Motor neuron (in vitro differentiated cells): ENCODE measurements around the gene NAV2. TPM values are rescaled to one million over a fixed set of nuclear protein-coding genes. Genes with fewer than 3 reads are reported as not detected.

Experiments used
- ATAC-seq, 8 experiments: fragments of 200-7000 bp; cut with Tn5 transposase; replicated peaks in 6 of 8; 2 replicates each; pipeline ENCODE4 v1.8.0; 2021; ENCODE audit warnings: mild to moderate bottlenecking in 8 of 8, moderate library complexity in 8 of 8
- H3K27ac ChIP-seq, 2 donors: fragments of 250-450 bp; sonication (Bioruptor Pico); 2 replicates each; pipeline ENCODE4 v1.9.0; 2021; ENCODE audit warnings: antibody characterized with exemption in 2 of 2, mild to moderate bottlenecking in 2 of 2, moderate library complexity in 1 of 2
- H3K4me1 ChIP-seq, 2 donors: fragments of 250-450 bp; sonication (Bioruptor Pico); replicated peaks in 1 of 2; 2 replicates each; pipeline ENCODE4 v1.6.1; 2021; ENCODE audit warnings: antibody characterized with exemption in 2 of 2, mild to moderate bottlenecking in 2 of 2, moderate library complexity in 1 of 2
- H3K4me3 ChIP-seq, 5 donors: fragments of 250-450 bp; sonication (Bioruptor Pico); 2 replicates each; pipeline ENCODE4 v1.9.0; 2021; ENCODE audit warnings: antibody characterized with exemption in 5 of 5, mild to moderate bottlenecking in 5 of 5, moderate library complexity in 4 of 5
- WGBS, 10 experiments: fragments of 450-650 bp; shearing (Covaris generic); methylation state at CpG; one replicate each; pipeline ENCODE4 v1.0.0; 2022; 5-methylcytosine and 5-hydroxymethylcytosine counted together
- in situ Hi-C, 9 experiments: fragments of 400-800 bp; cut with MboI; loops; one replicate each; pipeline ENCODE4 v1.15.0; 2021; ENCODE audit warnings: low sequenced_read_pairs in 9 of 9, low pct_unique_long_range_greater_than_20kb in 2 of 9; ENCODE audit not compliant: unreplicated experiment in 9 of 9
- total RNA-seq, 8 experiments: library from RNA; unstranded; fragments of 300-600 nt; gene quantifications; 2 replicates each; pipeline versions ENCODE4 v1.2.3 to v1.2.4, GENCODE V29; 2022

Gene NAV2
- total RNA-seq, 8 experiments from 2014 or later, result 0.54 to 23.0 (median 8.1) TPM

- no peak overlapping the region for H3K4me3 ChIP-seq
- in situ Hi-C loops, result no loop called here
- no peak for ATAC-seq
- H3K27ac ChIP-seq, result no peak overlapping the region
- no peaks in the 10 kb centered on the region for H3K4me1 ChIP-seq
- 69 to 100% (median 93%) methylated on average over 2 to 9 of the region's 10 CpGs; no CpG with 5 or more reads in 1 of the 10 experiments for WGBS, 10 experiments
These were observed 378.2 kb downstream of the NAV2 start for GRCh38 chr11:20090654-20091374.

DNA sequence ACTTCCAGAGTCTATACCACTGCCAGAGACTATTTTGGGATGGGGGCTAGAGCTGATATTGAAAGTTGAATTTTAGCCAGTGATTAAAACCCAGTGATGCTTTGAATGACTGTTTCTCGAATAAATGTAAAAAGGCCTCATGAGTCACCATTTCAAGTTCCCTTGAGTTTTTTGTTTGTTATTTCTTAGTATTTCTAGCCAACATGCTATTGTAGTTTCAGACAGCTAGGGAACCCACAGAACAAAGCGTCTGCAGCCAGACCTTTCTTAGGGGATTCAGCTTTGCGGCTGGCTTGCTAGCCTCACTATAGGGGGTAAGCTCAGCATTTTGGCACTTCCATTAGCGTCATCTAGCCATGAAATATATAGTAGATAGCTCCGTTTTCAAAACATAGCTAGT, 381.1 kb downstream of the NAV2 start:
- no peak for ATAC-seq
- in situ Hi-C loops, result no loop called here
- Histone ChIP-seq H3K4me3 (no peak overlapping the region), H3K27ac (no peak overlapping the region), H3K4me1 (no peaks in the 10 kb centered on the region)
- 33 to 94% (median 81%) methylated on average over 1 to 5 of the region's 5 CpGs; no CpG with 5 or more reads in 1 of the 10 experiments for WGBS, 10 experiments

DNA sequence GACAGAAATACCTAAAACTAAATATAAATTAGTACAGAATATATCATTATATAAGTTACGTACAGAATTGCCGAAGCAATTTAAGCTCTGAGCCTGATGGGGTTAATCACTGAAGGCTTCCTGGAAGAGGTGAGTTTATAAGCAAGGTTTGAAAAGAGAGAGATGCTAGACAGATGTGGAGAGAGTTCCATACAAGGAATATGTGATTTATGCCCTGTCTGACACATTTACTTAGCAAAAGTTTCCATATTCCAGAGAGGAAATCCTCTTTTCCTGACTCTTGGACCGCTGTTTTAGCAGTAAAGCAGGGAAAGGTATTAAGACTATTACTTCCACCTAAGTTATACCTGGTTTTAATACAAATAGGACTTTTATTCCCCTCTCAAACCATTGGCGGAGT, 382.6 kb downstream of the NAV2 start:
- no peak for ATAC-seq
- Histone ChIP-seq H3K4me3 (no peak overlapping the region), H3K27ac (no peak overlapping the region), H3K4me1 (no peaks in the 10 kb centered on the region)
- in situ Hi-C loops, result no loop called here
- WGBS, 10 experiments, result 81 to 100% (median 91%) methylated on average over 3 to 4 of the region's 4 CpGs; no CpG with 5 or more reads in 2 of the 10 experiments

- H3K4me3 ChIP-seq, result no peak overlapping the region
- 5 to 94% (median 72%) methylated on average over 2 to 13 of the region's 13 CpGs for WGBS, 10 experiments
- peak overlapping the region in 1 of 2 donors; percentile 7 for H3K27ac ChIP-seq
- no peaks in the 10 kb centered on the region for H3K4me1 ChIP-seq
- peak in 5 of 8 experiments; percentile 89 to 94 (median 91) for ATAC-seq
- in situ Hi-C loops, result no loop called here
These were observed 384.9 kb downstream of the NAV2 start for GRCh38 chr11:20097319-20098221.

DNA sequence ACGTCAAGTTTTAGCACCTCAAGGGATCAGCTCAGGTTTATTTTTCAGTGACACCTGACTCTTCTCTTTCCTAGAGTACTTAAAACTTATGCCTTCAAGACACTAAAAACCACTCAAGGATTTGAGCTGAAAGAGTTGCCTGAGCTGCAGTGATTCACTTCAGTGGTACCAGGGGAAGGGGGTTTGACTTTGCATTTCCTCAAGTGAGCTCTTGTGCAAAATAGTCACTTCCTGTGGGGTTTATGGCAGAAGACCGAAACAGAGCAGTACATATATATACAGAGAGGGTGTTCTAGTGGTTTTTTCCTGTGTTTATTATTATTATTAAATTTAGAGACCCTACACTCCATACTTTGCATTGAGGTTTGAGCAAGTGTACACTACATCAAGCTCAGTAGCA, 386.9 kb downstream of the NAV2 start:
- WGBS, 10 experiments, result 83 to 100% (median 100%) methylated on average over 1 to 2 of the region's 2 CpGs; no CpG with 5 or more reads in 3 of the 10 experiments
- Histone ChIP-seq H3K27ac (no peak overlapping the region), H3K4me3 (no peak overlapping the region), H3K4me1 (no peaks in the 10 kb centered on the region)
- in situ Hi-C loops, result no loop called here
- ATAC-seq, result no peak

GRCh38 chr11:20102397-20102796, 389.8 kb downstream of the NAV2 start:
- 69 to 100% (median 100%) methylated on average over 1 to 5 of the region's 5 CpGs; no CpG with 5 or more reads in 3 of the 10 experiments for WGBS, 10 experiments
- Histone ChIP-seq H3K27ac (no peak overlapping the region), H3K4me3 (no peak overlapping the region), H3K4me1 (no peaks in the 10 kb centered on the region)
- in situ Hi-C loops, result loop anchor here in 2 of 9 experiments (25.0 kb wide), 1 partner anchor 140 kb away; no protein-coding TSS in a partner anchor
- no peak for ATAC-seq

DNA sequence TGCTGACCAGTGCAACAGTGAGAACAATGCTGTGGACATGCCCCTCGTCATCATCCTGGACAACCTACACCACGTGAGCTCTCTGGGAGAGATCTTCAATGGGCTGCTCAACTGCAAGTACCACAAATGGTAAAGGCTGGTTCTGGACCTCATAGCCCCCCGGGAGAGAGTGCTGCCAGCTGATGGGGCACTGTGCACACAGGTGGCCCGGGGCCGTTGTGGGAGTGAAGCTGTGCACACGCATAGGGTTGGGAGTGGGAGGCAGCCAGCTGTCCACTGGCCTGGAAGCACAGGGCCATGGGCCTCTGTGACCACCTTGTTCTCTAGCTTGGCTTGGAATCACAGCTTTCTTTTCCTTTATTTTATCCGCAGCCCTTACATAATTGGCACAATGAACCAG, 390.6 kb downstream of the NAV2 start:
- Histone ChIP-seq H3K4me1 (no peaks in the 10 kb centered on the region), H3K4me3 (no peak overlapping the region), H3K27ac (no peak overlapping the region)
- in situ Hi-C loops, result loop anchor here in 2 of 9 experiments (25.0 kb wide), 1 partner anchor 141 kb away; no protein-coding TSS in a partner anchor
- WGBS, 10 experiments, result 60 to 100% (median 100%) methylated on average over 1 to 3 of the region's 7 CpGs; no CpG with 5 or more reads in 5 of the 10 experiments
- no peak for ATAC-seq

- in situ Hi-C loops, result loop anchor here in 2 of 9 experiments (25.0 kb wide), 1 partner anchor 143 kb away; no protein-coding TSS in a partner anchor
- no peak overlapping the region for H3K4me3 ChIP-seq
- H3K27ac ChIP-seq, result no peak overlapping the region
- ATAC-seq, result no peak
- no peaks in the 10 kb centered on the region for H3K4me1 ChIP-seq
- 67 to 100% (median 100%) methylated on average over 1 to 4 of the region's 10 CpGs; no CpG with 5 or more reads in 5 of the 10 experiments for WGBS, 10 experiments
These were observed 392.8 kb downstream of the NAV2 start for GRCh38 chr11:20105427-20105826.

DNA sequence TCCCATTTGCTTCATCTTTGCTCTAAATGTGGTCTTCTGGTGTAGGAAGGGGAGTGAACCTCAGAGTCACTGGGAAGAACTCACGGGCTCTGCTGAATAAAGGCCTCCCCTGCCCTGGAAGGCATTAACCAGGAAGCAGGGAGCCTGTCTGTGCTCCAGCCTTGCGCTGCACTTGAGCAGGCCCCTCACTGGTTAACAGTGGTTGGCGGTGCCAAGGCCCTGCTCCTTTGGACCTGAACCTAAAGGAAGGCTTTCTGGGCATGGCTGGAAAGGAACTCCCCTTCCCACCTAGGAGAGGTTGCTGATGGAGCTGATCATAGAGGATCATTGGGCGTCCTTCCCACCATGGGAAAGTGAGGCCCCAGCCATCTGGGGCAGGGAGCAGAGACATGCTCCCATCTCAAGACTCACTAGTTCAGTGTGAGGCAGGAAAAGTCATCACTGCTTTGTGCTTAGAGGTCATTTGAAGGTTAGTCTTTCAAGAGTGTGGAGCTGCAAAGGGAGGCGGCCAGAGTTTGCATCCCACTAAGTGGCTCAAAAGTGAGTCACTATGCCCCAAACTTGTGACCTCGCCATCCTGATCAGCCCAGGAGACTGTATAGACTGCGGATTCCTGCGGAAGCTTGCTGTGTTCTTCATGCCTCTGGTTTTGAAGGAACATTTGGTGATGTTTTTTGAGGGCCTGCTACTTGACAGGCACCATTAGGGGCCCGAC, 397.3 kb downstream of the NAV2 start:
- in situ Hi-C loops, result loop anchor here in 3 of 9 experiments (10.0 to 25.0 kb wide), 2 partner anchors 148 to 155 kb away; no protein-coding TSS in a partner anchor
- no peak for ATAC-seq
- Histone ChIP-seq H3K4me3 (no peak overlapping the region), H3K27ac (no peak overlapping the region), H3K4me1 (no peaks in the 10 kb centered on the region)
- WGBS, 10 experiments, result 92 to 100% (median 100%) methylated on average over 1 to 2 of the region's 9 CpGs; no CpG with 5 or more reads in 5 of the 10 experiments

GRCh38 chr11:20110908-20111669, 398.5 kb downstream of the NAV2 start:
- in situ Hi-C loops, result loop anchor here in 3 of 9 experiments (10.0 to 25.0 kb wide), 2 partner anchors 149 to 156 kb away; no protein-coding TSS in a partner anchor
- peak; percentile 17 to 64 (median 50) for ATAC-seq
- Histone ChIP-seq H3K4me1 (no peaks in the 10 kb centered on the region), H3K27ac (no peak overlapping the region), H3K4me3 (no peak overlapping the region)
- 10 to 100% (median 66%) methylated on average over 1 to 5 of the region's 8 CpGs; no CpG with 5 or more reads in 4 of the 10 experiments for WGBS, 10 experiments

DNA sequence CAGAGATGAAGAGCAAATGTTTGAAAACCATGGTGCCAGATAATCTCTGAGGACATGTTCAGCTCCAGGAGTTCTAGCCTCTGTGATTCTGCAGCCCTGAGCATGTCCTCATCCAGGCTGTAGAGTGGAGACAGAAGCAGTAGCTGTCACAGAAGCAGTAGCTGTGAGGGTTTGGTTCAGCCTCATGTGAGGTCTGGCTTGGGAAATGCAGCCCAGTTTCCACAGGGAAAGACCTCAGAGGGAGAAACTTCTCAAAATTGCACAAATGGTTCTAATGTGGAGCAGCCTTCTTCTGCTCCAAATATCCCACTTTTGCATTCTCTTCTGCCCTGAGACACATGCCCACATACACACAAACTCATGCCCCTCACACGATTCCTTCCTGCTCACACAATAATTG, 399.2 kb downstream of the NAV2 start:
- Histone ChIP-seq H3K27ac (peak overlapping the region in 1 of 2 donors; percentile 68), H3K4me3 (no peak overlapping the region), H3K4me1 (no peaks in the 10 kb centered on the region)
- in situ Hi-C loops, result loop anchor here in 3 of 9 experiments (10.0 to 25.0 kb wide), 2 partner anchors 150 to 157 kb away; no protein-coding TSS in a partner anchor
- 0 to 89% (median 50%) methylated on average over 1 of the region's 1 CpG; no CpG with 5 or more reads in 6 of the 10 experiments for WGBS, 10 experiments
- peak in 4 of 8 experiments; percentile 2 to 7 (median 4) for ATAC-seq
